Activated T-cell treated with anti-CD3 and anti-CD28 coated beads for 24 hours (primary cell): Measurements from ENCODE around the gene OGDH.

ENCODE experiments used
- DNase-seq: peaks from one replicate; pipeline ENCODE4 v3.0.0-alpha.2; 2020; ENCODE audit warnings: low read depth

OGDH gene

GRCh38 chr7:44638611-44639557 lies 32.5 kb downstream of the OGDH start:
- DNase-seq = peak; percentile 79

DNA sequence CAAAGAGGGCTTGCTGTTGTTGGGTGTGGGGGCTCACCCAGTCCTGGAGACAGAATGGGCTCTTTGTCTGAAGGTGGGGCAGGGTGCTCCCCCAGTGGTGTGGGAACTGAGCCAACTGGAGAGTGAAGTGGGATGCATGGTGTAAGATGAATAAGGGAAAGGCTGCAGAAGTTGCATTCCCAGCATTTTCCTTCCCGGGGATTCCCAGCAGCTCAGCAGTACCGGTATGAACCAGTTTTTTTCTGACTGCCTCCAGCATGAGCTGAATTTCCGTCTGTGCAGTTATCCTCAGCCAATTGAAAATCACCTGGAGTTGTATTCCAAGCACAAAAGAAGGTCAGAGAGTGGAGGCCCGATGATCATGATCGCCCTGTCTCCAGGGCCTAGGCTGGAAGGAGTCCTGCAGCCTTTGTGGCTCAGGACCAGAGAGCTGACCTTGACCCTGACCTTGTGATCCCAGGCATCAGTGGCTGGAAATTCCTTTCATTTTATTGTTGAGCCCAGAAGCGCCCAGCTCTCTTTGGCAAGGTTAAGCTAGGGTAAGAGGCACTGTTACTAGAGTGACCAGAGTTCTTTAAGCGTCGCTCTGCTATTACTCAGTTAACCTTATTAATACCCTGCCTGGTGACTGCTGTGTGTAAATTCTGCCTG lies 33.4 kb downstream of the OGDH start:
- DNase-seq = no peak

GRCh38 chr7:44643206-44643605 lies 36.8 kb downstream of the OGDH start:
- DNase-seq = no peak

GRCh38 chr7:44645254-44645653 lies 38.8 kb downstream of the OGDH start:
- no peak for DNase-seq

- DNase-seq = no peak
Observed at GRCh38 chr7:44645696-44646095, 39.3 kb downstream of the OGDH start.

- DNase-seq = no peak
Observed at GRCh38 chr7:44646176-44646920, 39.9 kb downstream of the OGDH start.

- no peak for DNase-seq
Observed at GRCh38 chr7:44646921-44647636, 40.7 kb downstream of the OGDH start.

DNA sequence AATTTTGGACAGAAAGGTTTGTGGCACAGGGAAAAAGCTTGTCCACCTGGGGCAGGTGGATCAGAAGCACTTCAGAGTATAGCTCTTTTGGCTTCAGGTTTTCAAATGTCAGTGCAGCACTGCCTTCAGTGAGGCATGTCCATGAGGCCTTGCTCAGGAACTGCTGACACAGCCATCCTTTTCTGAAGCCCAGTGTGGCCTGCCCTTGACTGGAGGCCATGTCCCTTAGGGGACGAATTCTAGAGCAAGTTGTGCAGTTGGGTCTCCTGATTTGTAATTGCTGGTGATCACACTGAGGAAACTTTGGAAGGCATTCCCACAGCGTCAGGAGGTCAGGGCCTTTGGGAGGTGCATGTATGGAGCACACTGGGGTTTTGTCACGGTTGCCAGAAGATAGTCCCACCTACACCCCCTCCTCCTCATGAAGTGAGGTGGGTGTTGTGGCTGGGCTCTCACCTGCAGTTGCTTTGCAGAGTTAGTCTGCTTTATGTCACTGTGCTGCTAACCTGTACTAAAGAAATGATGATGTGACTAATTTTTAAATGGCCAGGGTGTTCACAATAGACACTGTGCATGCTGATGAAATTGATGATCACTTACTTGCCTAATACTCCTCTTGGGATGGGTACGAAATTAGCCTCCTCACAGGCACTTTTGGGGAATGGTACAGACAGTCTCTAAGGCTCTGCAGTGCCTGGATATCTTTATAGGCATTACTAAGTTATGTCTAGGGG lies 41.7 kb downstream of the OGDH start:
- no peak for DNase-seq

DNA sequence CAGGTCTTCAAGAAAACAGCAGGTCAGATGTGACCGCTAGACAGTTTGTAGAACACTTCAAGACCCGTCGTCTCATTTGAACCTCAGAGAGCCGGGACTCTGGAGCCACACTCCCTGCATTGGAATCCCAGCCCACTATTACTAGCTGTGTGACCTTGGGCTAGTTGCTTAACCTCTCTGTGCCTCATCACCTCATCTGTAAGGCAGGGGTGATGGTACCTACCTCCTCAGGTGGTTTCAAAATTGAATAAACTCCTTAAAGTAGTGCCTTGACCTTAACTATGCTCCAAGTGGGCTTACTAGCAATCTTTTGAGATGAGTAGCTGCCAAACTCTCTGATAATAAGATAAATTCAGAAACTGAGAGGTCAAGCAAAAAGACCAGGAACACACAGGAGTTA lies 43.8 kb downstream of the OGDH start:
- no peak for DNase-seq

DNA sequence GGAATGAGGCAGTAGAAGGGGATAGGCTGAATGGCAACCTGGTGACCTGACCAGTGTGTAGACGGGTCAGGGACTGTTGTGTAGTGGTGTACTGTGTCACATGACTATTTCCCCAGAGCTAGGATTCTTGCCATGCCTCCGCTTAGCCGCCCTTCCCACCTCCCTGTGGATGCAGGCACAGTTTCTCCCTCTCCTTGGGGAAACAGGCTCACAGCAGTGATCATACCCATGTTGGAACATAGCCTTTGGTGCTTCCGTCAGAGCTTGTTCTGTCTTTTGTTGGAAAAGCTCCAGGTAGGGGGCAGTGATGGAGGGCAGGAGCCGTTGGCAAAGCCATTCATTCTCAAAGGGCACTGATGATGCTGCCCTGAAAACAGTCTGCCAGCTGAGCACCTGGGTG lies 44.3 kb downstream of the OGDH start:
- DNase-seq = no peak

GRCh38 chr7:44652535-44652934 lies 46.1 kb downstream of the OGDH start:
- no peak for DNase-seq

- no peak for DNase-seq
Observed at GRCh38 chr7:44654255-44654796, 47.9 kb downstream of the OGDH start.

DNA sequence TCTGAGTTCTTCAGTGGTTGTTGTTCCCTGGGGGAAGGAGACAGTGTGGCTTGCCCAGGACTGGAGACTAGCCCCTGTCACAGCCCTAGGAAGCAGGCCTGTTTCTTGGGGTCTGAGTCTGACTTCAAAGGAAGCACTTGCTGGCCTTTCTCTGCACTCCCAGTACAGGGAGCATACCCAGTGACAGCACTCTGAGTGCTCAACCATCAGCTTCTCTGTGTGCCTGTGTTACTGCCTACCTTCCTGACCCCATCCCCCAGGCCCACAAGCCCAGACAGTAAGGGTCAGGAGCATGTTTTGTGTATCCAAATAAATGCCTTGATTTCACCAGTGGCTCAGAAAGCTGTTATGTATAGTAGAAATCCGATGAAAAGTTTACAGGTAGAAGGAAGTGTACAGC lies 48.9 kb downstream of the OGDH start:
- DNase-seq = no peak

DNA sequence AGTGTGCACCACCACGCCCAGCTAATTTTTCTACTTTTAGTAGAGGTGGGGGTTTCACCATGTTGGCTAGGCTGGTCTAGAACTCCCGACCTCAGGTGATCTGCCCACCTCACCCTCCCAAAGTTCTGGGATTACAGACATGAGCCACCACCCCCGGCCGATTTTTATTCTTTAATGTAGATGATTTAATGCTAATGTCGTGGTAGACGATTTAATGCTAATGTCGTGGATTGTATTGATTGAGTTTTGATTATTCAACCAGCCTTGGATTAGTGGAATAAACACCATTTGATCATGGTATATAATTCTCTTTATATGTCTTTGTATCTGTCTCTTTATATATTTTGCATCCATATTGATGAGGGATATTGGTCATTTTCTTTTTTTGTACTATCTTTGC lies 52.6 kb downstream of the OGDH start:
- no peak for DNase-seq

GRCh38 chr7:44661233-44661632 lies 54.8 kb downstream of the OGDH start:
- DNase-seq = no peak

DNA sequence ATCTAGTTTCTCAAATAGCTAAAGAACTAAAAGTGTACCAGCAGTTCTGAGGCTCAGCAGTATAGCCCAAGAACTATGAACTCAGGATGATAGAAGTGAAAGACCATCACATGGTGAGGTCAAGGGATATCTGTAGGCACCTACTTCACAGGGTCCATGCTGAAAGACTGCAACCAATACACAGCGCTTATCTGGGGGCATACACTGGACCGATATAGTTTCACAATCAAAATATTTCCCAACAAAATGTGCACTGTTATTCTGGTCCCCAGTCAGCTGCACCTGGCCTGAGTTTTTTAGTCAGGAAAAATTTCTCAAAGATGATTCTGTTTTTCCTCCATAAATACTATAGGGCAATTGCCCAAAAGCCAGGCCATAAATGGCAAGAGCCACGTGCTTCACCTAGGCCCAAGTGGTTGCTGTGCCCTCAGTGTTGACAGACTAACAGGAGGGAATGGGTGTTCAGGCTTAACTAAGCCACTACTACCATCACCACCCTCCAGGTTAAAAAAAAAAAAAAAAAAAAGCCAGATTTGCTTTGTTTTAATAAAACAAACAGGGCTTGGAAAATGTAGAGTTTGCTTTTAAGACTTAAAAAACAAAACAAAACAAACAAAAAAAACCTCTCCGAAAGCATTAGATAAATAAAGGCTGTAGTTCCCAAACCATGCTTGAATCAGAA lies 58.5 kb downstream of the OGDH start:
- no peak for DNase-seq

GRCh38 chr7:44665531-44666213 lies 59.2 kb downstream of the OGDH start:
- no peak for DNase-seq

GRCh38 chr7:44666566-44666965 lies 60.1 kb downstream of the OGDH start:
- DNase-seq = no peak

- DNase-seq = no peak
Observed at GRCh38 chr7:44667190-44667589, 60.8 kb downstream of the OGDH start.

DNA sequence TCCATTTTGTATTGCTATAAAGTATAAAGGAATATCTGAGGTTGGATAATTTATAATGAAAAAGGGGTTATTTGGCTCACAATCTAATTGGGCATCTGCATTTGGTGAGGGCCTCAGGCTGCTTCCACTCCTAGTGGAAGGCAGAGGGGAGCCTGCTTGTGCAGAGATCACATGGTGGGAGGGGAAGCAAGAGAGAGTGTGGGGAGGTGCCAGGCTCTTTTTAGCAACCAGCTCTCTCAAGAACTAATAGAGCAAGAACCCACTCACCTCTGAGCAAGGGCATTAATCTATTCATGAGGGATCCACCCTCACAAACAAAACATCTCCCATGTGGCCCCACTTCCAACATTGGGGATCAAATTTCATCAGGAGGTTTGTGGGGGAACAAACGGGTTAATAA lies 64.6 kb downstream of the OGDH start:
- no peak for DNase-seq
